ENCODE data around the gene SHKBP1. TPM values are rescaled to one million over a fixed set of nuclear protein-coding genes. Genes with fewer than 3 reads are reported as not detected.

Gene SHKBP1
- total and polyA plus RNA-seq, 3 donors from 2014 or later: 35.6 to 56.3 (median 37.2) TPM

GRCh38 chr19:40583283-40583682, 6.6 kb downstream of the SHKBP1 start:
- TF ChIP-seq POLR2A (IDR thresholded peaks at IDR 0.05) (no peak), CTCF (IDR thresholded peaks at IDR 0.05) (no peak)
- Histone ChIP-seq H3K4me1 (no peaks in the 10 kb centered on the region), H3K36me3 (ENCODE audit: low read depth, missing control alignments) (no peaks in the 10 kb centered on the region), H3K27me3 (no peaks in the 10 kb centered on the region), H3K27ac (no peak overlapping the region), H3K9me3 (no peaks in the 10 kb centered on the region), H3K4me3 (no peak overlapping the region)
- 85 to 92% methylated on average over 11 to 14 of the region's 14 CpGs for WGBS, 2 donors
- intact Hi-C loops (cut with DNase I; ENCODE audit: low total_unique reads): no loop called here
- DNase-seq: no peak

- H3K27ac ChIP-seq: no peak overlapping the region
- intact Hi-C loops (cut with DNase I; ENCODE audit: low total_unique reads): no loop called here
- no peaks in the 10 kb centered on the region for H3K27me3 ChIP-seq
- H3K36me3 ChIP-seq (ENCODE audit: low read depth, missing control alignments): no peaks in the 10 kb centered on the region
- no peak for TF ChIP-seq CTCF (IDR thresholded peaks at IDR 0.05)
- no peak for TF ChIP-seq POLR2A (IDR thresholded peaks at IDR 0.05)
- WGBS, 2 donors: 94 to 99% methylated on average over 5 of the region's 5 CpGs
- no peak overlapping the region for H3K4me3 ChIP-seq
- H3K4me1 ChIP-seq: no peaks in the 10 kb centered on the region
- no peaks in the 10 kb centered on the region for H3K9me3 ChIP-seq
- DNase-seq: no peak
These were observed 7.3 kb downstream of the SHKBP1 start for GRCh38 chr19:40584007-40584406.

- Histone ChIP-seq H3K27me3 (no peaks in the 10 kb centered on the region), H3K9me3 (no peaks in the 10 kb centered on the region), H3K36me3 (ENCODE audit: low read depth, missing control alignments) (no peaks in the 10 kb centered on the region), H3K4me1 (no peaks in the 10 kb centered on the region), H3K27ac (no peak overlapping the region), H3K4me3 (no peak overlapping the region)
- WGBS, 2 donors: 94 to 96% methylated on average over 11 of the region's 11 CpGs
- TF ChIP-seq CTCF (IDR thresholded peaks at IDR 0.05) (no peak), POLR2A (IDR thresholded peaks at IDR 0.05) (no peak)
- intact Hi-C loops (cut with DNase I; ENCODE audit: low total_unique reads): no loop called here
- no peak for DNase-seq
These were observed 8.7 kb downstream of the SHKBP1 start for GRCh38 chr19:40585241-40585981.

- no peak overlapping the region for H3K4me3 ChIP-seq
- H3K36me3 ChIP-seq (ENCODE audit: low read depth, missing control alignments): no peaks in the 10 kb centered on the region
- H3K27me3 ChIP-seq: no peaks in the 10 kb centered on the region
- intact Hi-C loops (cut with DNase I; ENCODE audit: low total_unique reads): no loop called here
- DNase-seq: no peak
- 89 to 94% methylated on average over 2 of the region's 2 CpGs for WGBS, 2 donors
- no peak for TF ChIP-seq CTCF (IDR thresholded peaks at IDR 0.05)
- TF ChIP-seq POLR2A (IDR thresholded peaks at IDR 0.05): no peak
- H3K4me1 ChIP-seq: no peaks in the 10 kb centered on the region
- no peak overlapping the region for H3K27ac ChIP-seq
- no peaks in the 10 kb centered on the region for H3K9me3 ChIP-seq
These were observed 9.3 kb downstream of the SHKBP1 start for GRCh38 chr19:40585982-40586422.

- Histone ChIP-seq H3K27me3 (no peaks in the 10 kb centered on the region), H3K4me3 (no peak overlapping the region), H3K27ac (no peak overlapping the region), H3K36me3 (ENCODE audit: low read depth, missing control alignments) (no peaks in the 10 kb centered on the region), H3K9me3 (no peaks in the 10 kb centered on the region), H3K4me1 (no peaks in the 10 kb centered on the region)
- DNase-seq: no peak
- TF ChIP-seq CTCF (IDR thresholded peaks at IDR 0.05): no peak
- TF ChIP-seq POLR2A (IDR thresholded peaks at IDR 0.05): no peak
- WGBS, 2 donors: 93 to 97% methylated on average over 14 of the region's 14 CpGs
- intact Hi-C loops (cut with DNase I; ENCODE audit: low total_unique reads): no loop called here
These were observed 9.9 kb downstream of the SHKBP1 start for GRCh38 chr19:40586611-40587010.

All from testis (tissue), 3 donors.